ENCODE results near the gene WRNIP1.

DNA sequence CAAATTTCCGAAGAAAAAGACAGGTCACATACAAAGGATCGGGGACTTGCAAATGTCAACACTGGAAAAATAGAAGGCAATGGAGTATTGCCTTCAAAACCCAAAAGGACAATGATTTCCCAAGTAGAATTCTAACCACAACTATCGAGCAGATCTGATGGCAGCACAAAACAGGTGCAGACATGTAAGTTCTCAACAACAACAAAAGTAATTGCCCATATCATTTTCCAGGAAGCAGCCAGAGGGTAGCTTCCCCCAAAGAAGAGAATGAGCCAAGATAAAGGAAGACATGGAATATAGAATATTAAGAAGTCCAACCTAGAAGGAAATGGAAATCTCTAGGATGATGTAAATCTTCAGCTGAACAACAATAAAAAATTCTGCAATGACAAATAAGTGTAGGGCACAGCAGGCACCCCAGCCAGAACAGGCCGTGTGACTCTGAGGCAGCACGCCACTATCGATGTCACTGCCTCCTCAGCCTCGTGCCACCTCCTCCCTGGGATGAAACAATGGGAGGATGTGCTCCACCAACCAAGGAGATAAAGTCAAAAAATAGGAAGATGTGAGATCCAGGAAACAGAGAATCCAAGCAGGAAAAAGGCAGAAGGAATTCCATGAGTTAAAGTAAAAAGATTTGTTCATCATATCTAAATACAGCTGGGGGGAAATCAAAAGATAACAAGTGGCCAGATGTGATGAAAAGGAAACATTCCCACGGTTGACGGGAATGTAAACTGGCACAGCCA, 42.3 kb downstream of the WRNIP1 start:
- no peak for TF ChIP-seq EZH2phosphoT487 (conservative IDR thresholded peaks at IDR 0.05; ENCODE audit: low read length)
- TF ChIP-seq, protein P1, sequence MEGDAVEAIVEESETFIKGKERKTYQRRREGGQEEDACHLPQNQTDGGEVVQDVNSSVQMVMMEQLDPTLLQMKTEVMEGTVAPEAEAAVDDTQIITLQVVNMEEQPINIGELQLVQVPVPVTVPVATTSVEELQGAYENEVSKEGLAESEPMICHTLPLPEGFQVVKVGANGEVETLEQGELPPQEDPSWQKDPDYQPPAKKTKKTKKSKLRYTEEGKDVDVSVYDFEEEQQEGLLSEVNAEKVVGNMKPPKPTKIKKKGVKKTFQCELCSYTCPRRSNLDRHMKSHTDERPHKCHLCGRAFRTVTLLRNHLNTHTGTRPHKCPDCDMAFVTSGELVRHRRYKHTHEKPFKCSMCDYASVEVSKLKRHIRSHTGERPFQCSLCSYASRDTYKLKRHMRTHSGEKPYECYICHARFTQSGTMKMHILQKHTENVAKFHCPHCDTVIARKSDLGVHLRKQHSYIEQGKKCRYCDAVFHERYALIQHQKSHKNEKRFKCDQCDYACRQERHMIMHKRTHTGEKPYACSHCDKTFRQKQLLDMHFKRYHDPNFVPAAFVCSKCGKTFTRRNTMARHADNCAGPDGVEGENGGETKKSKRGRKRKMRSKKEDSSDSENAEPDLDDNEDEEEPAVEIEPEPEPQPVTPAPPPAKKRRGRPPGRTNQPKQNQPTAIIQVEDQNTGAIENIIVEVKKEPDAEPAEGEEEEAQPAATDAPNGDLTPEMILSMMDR (IDR thresholded peaks at IDR 0.05; ENCODE audit: insufficient read depth, low read length, poor library complexity, severe bottlenecking) = no peak
